Measurements from ENCODE around the gene EXT2.

Gene EXT2

GRCh38 chr11:44281151-44281550, 185.7 kb downstream of the EXT2 start:
- TF ChIP-seq GATA3 (IDR thresholded peaks at IDR 0.05; ENCODE audit: low read depth, low read length) (no peak), GATA2 (IDR thresholded peaks at IDR 0.05; ENCODE audit: low read depth, low read length) (no peak)

GRCh38 chr11:44282620-44283019, 187.1 kb downstream of the EXT2 start:
- TF ChIP-seq GATA3 (IDR thresholded peaks at IDR 0.05; ENCODE audit: low read depth, low read length) (no peak), GATA2 (IDR thresholded peaks at IDR 0.05; ENCODE audit: low read depth, low read length) (no peak)

GRCh38 chr11:44285756-44286155, 190.3 kb downstream of the EXT2 start:
- TF ChIP-seq GATA3 (IDR thresholded peaks at IDR 0.05; ENCODE audit: low read depth, low read length) (no peak), GATA2 (IDR thresholded peaks at IDR 0.05; ENCODE audit: low read depth, low read length) (no peak)

GRCh38 chr11:44286268-44286880, 190.9 kb downstream of the EXT2 start:
- TF ChIP-seq GATA3 (IDR thresholded peaks at IDR 0.05; ENCODE audit: low read depth, low read length): no peak
- no peak for TF ChIP-seq GATA2 (IDR thresholded peaks at IDR 0.05; ENCODE audit: low read depth, low read length)

GRCh38 chr11:44286911-44287310, 191.4 kb downstream of the EXT2 start:
- no peak for TF ChIP-seq GATA3 (IDR thresholded peaks at IDR 0.05; ENCODE audit: low read depth, low read length)
- no peak for TF ChIP-seq GATA2 (IDR thresholded peaks at IDR 0.05; ENCODE audit: low read depth, low read length)

GRCh38 chr11:44288133-44288526, 192.7 kb downstream of the EXT2 start:
- TF ChIP-seq GATA2 (IDR thresholded peaks at IDR 0.05; ENCODE audit: low read depth, low read length) (no peak), GATA3 (IDR thresholded peaks at IDR 0.05; ENCODE audit: low read depth, low read length) (no peak)

- no peak for TF ChIP-seq GATA3 (IDR thresholded peaks at IDR 0.05; ENCODE audit: low read depth, low read length)
- no peak for TF ChIP-seq GATA2 (IDR thresholded peaks at IDR 0.05; ENCODE audit: low read depth, low read length)
These were observed 194.7 kb downstream of the EXT2 start for GRCh38 chr11:44290208-44290607.
